ENCODE results near the gene KRT13. TPM values are rescaled to one million over a fixed set of nuclear protein-coding genes. Genes with fewer than 3 reads are reported as not detected.

The KRT13 gene
- total and polyA plus RNA-seq, 2 donors (not counting 3 experiments of a cell fraction or from before 2014, with no cell fraction given): not detected

DNA sequence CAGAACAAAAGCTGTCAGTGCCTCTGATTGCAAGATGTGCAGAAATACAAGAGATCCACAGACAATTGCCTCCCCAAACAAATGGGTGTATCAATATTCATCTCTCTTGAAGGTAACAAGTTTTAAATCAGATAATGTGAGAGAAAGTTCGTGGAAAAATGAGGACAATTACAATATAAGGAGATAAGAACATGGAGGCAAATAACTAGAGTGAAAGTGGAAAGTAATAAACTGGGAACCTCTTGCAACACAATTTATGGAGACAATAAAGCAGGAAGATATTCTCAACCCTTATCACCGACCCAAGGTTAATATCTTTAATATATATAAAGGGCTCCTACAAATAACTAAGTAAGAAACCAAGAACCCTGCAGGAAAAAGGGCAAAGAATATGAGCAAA lies 36.9 kb upstream of the KRT13 start:
- Histone ChIP-seq H4K20me1 (replicated peaks; ENCODE audit: control insufficient read depth, extremely low read depth, insufficient read depth, low read length) (no peaks in the 10 kb centered on the region), H3K4me1 (ENCODE audit: control insufficient read depth, extremely low read depth, insufficient read depth, low read length) (peaks cover 1% of the 10 kb centered on the region), H3K9me1 (replicated peaks; ENCODE audit: control insufficient read depth, extremely low read depth, insufficient read depth, low read length) (no peaks in the 10 kb centered on the region), H3K4me2 (ENCODE audit: insufficient read depth, low read length) (no peak overlapping the region), H3K9ac (replicated peaks; ENCODE audit: extremely low read depth, insufficient read depth, low read length) (no peak overlapping the region), H2AFZ (ENCODE audit: low read depth, low read length) (no peak overlapping the region), H3K27me3 (ENCODE audit: control insufficient read depth in 2 of 2, insufficient read depth in 2 of 2, low read length in 2 of 2) (no peaks in the 10 kb centered on the region), H3K36me3 (ENCODE audit: control insufficient read depth in 2 of 2, extremely low read depth in 1 of 2, insufficient read depth in 2 of 2, low read length in 2 of 2) (no peaks in the 10 kb centered on the region), H3K27ac (ENCODE audit: insufficient read depth, low read depth, low read length) (no peak overlapping the region), H3K9me3 (replicated peaks; ENCODE audit: control insufficient read depth, insufficient read depth, low read length) (no peaks in the 10 kb centered on the region), H3K4me3 (replicated peaks in 1 of 3; ENCODE audit: insufficient read depth in 1 of 3, low read depth in 1 of 3, low read length in 3 of 3) (no peak overlapping the region), H3K79me2 (ENCODE audit: control insufficient read depth, insufficient read depth, low read length) (no peaks in the 10 kb centered on the region)
- ChIA-PET CTCF (interaction anchor here (0.6 to 3.3 kb wide), 10 partner anchors 10 to 787 kb away, joined by 3 to 10 read pairs (median 4); partner anchors contain the start of gene KRT19), POLR2A (no interaction called here)
- TF ChIP-seq POLR2AphosphoS5 (IDR thresholded peaks at IDR 0.05; ENCODE audit: insufficient read depth, low read depth, low read length) (no peak), MYC (IDR thresholded peaks at IDR 0.05; ENCODE audit: low read depth, low read length) (no peak), JUN (IDR thresholded peaks at IDR 0.05; ENCODE audit: borderline replicate concordance, insufficient read depth, insufficient read length, low read depth) (no peak), EZH2 (IDR thresholded peaks at IDR 0.05; ENCODE audit: borderline replicate concordance, low read depth, low read length, severe bottlenecking) (no peak), POLR2A (IDR thresholded peaks at IDR 0.05; ENCODE audit: low read depth, low read length) (no peak), FOS (IDR thresholded peaks at IDR 0.05; ENCODE audit: borderline replicate concordance, insufficient read depth, low read length) (no peak), GATA2 (IDR thresholded peaks at IDR 0.05; ENCODE audit: insufficient read depth, insufficient read length, low read depth, low read length) (no peak)
- TF ChIP-seq, protein P1, sequence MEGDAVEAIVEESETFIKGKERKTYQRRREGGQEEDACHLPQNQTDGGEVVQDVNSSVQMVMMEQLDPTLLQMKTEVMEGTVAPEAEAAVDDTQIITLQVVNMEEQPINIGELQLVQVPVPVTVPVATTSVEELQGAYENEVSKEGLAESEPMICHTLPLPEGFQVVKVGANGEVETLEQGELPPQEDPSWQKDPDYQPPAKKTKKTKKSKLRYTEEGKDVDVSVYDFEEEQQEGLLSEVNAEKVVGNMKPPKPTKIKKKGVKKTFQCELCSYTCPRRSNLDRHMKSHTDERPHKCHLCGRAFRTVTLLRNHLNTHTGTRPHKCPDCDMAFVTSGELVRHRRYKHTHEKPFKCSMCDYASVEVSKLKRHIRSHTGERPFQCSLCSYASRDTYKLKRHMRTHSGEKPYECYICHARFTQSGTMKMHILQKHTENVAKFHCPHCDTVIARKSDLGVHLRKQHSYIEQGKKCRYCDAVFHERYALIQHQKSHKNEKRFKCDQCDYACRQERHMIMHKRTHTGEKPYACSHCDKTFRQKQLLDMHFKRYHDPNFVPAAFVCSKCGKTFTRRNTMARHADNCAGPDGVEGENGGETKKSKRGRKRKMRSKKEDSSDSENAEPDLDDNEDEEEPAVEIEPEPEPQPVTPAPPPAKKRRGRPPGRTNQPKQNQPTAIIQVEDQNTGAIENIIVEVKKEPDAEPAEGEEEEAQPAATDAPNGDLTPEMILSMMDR (IDR thresholded peaks at IDR 0.05; ENCODE audit: extremely low read depth in 1 of 2, insufficient read depth in 1 of 2, low read depth in 1 of 2, low read length in 2 of 2): no peak
- no TSS peak for BruUV-seq (replicated peaks)
- intact Hi-C loops (cut with micrococcal nuclease): no loop called here
- dilution Hi-C loops (cut with MboI; ENCODE audit: extremely low pct_ligation_motif_present, low sequenced_read_pairs): no loop called here
- no peak for DNase-seq (ENCODE audit: low read depth, low spot score)
- FAIRE-seq: no peak
